Measurements from ENCODE around the gene BAZ1A.

DNA sequence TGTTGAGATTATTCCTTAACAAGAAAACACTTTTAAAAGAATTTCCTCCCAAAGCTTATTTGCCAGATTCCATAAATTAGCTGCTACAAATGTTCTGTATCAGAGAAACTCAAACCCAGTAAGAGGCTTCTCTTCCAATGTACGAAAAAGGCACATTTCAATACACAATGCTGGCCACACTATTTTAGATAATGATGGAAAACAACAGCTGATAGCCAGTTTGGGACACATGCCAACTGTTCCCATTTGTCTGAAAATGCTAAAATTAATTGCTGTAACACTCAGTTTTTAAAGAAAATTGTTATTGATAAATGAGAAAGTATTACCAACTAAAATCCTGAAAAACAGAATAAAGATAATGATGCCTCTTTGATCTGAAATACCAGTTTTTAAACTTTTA lies 165.2 kb downstream of the BAZ1A start:
- TF ChIP-seq, protein P1, sequence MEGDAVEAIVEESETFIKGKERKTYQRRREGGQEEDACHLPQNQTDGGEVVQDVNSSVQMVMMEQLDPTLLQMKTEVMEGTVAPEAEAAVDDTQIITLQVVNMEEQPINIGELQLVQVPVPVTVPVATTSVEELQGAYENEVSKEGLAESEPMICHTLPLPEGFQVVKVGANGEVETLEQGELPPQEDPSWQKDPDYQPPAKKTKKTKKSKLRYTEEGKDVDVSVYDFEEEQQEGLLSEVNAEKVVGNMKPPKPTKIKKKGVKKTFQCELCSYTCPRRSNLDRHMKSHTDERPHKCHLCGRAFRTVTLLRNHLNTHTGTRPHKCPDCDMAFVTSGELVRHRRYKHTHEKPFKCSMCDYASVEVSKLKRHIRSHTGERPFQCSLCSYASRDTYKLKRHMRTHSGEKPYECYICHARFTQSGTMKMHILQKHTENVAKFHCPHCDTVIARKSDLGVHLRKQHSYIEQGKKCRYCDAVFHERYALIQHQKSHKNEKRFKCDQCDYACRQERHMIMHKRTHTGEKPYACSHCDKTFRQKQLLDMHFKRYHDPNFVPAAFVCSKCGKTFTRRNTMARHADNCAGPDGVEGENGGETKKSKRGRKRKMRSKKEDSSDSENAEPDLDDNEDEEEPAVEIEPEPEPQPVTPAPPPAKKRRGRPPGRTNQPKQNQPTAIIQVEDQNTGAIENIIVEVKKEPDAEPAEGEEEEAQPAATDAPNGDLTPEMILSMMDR (IDR thresholded peaks at IDR 0.05) = no peak
- TF ChIP-seq EZH2 (IDR thresholded peaks at IDR 0.05; ENCODE audit: borderline replicate concordance, insufficient read depth, low read depth, low read length, poor library complexity, severe bottlenecking) = no peak
